ENCODE results near the gene MRGPRD.

Gene MRGPRD

DNA sequence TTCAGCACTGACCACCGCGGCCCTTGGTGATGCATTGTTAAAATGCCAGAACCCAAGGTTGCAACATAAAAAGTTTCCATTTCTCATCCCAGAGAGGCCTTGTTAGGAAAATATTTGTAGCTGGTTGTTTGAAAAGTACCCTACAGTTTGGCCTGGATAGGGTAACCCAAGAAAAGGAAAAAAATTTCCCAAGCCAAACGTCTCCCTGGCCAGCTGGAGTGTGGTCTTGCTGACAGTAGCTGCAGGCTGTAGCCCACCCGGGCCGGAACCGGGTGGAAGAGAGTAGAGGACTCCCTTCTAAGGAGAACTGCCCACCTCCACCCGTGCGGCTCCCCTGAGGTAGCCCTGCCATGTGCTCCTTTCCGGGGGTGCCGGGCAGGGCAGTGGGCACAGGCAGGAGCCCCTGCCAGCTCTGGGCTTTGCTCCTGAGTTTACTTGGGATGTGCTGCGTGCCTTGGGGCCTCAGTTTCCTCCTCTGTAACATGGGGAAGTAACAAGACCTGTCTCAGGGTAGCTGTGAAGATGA is 38.6 kb downstream of the MRGPRD start:
- DNase-seq = no peak

DNA sequence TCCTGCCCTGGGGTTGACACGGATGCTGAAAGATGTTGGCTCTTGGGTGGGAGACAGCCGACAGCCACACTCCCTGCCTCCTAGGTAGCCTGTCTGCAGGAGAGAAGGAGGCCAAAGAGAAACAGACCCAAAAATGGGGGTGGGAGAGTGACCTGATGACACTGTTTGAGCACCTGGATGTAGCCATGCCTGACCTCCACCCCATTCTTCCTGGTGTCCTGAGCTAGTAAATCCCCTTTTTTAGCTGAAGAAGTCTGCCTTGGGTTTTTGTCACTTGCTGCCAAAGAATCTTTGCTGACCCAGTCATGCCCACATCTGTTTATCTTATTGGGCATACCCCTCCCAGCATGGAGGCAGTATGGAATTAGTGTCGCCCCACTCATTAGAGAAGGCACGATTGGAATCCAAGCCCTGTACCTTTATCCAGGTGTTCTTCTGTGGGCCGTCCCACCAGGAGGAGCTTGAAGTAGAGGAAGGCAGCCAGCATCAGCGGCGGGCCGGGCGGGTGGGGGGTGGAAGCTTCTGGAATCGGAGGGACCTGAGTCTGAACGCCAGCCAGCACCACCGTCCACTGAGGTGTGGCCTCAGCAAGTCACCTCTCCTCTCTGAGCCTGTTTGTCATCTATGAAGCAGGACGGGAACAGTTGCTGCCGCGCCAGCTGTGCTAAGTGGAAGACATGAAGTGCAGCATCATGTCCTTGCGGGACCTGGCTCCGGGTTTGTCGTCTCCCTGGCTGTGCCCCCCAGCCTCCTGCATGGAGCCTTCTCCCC is 39.3 kb downstream of the MRGPRD start:
- DNase-seq = no peak

DNA sequence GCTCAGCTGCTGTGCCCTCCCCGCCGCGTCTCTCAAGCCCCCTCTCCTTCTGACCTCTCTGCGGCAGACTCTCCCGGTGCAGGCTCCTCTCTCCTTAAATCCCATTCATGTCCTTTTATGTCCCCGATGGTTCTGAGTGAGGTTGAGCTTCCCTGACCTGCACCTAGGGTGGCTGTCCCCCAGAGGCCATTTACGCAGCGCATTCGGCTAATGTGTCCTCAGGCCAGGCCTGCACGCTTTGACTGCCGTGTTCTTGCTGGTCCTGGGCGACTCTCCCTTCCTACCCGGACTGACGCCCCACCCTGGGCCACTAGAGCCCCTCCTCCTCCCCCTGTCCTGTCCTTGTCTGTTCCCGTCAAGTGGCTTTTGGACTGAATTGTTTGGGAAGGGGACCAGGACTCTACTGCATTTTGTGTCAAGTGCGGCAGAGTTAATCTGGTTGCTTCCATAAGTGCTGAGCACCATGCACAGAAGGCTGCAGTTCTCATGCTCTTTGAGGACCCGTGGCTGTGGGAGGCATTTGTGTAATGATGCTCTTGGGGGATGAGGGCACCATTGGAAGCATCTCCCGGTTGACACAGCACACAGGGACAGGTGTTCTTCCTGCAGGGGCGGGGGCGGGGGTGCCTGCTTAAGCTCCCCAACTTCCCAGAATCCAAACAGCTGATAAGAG is 40.0 kb downstream of the MRGPRD start:
- DNase-seq = no peak

DNA sequence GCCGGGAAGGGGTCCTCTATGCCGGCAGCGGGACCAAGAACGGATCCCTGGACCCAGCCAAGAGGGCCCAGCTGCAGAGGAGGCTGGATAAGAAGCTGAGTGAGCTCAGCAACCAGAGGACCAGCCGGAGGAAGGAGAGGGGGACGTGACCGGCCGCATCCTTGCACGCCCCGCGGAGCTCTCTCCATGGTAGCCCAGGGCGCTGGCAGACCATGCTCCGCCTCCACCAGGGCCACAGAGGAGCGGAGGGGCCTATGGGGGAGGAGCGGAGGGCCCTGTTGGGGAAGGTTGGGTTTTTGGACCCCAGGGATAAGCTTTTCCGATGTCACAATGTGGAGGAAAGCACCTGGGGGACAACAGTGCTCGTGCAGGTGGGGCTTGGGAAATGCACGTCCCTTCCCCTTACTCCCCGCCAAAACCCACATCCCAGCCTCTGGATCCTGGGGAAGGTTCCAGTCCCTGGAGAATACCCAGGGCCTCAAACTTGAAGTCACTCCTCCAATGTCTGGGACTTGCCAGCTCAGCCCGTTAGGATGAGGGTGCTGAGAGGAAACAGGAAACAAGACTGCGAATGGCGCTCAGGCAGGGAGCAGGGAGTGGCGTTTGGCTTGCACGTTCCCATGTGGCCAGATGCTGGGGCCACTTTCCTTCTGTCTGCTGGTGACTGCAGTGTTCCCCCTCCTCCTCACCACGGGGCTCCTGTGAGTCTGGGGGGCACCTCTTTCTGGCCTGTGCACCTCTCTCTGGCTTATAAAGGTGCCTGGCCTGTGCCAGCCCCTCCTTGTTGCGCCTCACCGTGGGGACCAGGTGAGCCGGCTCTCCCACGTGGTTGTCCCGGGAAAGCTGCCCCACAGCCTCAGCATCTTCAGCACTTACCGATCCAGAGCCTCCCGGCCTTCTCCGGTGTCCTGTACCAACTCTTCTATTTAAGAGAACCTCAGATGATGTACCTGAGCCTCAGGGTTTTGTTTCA is 40.9 kb downstream of the MRGPRD start:
- DNase-seq = no peak

DNA sequence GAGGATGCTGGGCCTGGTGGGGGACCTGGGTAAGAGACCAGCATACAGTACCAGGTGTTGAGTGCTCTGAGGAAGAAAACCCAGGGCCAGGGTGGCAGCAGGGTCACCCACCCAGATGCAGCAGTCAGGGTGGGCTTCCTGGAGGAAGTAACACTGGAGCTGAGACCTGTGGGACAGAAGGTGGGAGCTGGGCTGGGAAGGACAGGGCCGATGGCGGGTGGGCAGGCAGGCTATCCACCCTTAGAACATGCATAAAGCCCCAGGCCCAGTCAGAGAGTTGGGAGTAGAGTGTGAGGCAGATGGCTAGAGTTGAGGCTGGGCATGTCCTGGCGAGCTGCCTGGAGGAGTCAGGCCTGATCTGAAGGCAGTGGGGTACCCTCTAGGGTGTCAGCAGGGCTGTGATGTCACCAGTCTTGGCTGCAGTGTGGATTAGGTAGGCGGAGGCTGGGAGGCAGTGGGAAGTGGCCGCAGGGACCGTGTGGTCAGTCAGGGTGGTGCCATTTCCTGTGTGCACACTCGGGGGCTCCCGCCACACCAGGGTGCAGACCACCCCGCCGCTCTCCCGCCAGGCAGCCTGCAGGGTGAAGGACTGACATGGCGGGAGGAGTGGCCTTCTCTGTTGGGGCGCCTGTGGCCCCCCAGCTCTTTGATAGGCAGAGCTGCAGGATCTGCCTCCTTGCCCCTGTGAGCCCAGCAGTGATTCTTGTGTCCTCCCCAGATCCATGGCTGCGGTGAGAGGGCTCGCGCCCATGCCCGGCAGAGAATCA is 41.8 kb downstream of the MRGPRD start:
- no peak for DNase-seq

DNA sequence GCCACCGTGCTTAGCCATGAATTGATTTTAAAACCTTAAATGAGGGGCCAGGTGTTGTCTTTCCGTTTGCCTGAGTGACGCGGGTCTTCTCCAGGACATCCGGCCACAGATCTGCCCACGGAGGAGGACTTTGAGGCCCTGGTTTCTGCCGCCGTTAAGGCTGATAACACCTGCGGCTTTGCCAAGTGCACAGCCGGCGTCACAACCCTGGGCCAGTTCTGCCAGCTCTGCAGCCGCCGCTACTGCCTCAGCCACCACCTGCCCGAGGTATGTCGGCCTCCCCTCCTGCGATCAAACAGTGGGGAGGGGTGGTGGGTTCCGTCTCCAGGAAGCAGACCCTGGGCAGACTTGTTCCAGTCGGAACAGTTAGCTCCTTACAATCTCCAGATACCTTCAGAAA is 42.7 kb downstream of the MRGPRD start:
- no peak for DNase-seq

DNA sequence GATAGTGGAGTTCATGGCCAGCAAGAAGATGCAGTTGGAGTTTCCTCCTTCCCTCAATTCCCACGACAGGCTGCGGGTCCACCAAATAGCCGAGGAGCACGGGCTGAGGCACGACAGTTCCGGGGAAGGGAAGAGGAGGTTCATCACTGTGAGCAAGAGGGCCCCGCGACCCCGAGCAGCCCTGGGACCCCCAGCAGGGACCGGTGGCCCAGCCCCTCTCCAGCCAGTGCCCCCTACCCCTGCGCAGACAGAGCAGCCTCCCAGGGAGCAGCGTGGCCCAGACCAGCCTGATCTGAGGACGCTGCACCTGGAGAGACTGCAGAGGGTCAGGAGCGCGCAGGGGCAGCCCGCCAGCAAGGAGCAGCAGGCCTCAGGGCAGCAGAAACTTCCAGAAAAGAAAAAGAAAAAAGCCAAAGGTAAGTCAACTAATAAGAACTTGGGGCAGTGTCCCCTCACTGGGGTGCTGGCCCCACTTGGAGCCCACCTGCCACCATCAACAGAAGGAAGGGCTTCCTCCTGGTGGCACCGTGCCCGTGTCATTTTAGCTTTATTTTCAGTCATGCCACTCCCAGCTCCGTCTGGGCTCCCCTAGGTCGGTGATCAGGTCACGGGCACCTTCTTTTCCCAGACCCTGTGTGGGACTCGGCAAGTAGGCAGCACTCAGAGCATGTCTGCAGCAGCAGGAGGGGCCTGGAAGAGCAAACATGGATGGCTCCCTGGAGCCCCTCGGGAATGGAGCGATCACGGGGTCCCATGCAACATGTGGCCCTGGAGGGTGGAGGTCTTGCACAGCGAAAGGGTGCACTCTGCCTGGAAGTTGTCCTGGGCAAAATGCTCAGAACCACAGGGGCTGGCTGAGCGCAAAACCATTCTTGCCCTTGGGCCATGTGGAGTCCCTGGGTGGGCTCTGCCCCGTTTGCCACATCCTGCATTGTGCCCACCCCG is 43.8 kb downstream of the MRGPRD start:
- no peak for DNase-seq

DNA sequence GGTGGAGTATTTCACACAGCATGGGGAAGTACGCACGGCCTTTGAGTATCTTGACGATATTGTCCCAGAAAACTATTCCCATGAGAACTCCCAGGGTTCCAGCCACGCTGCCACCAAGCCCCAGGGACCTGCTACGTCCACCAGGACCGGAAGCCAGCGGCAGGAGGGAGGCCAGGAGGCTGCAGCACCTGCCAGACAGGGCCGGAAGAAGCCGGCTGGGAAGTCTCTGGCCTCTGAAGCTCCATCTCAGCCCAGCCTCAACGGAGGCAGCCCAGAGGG is 44.5 kb downstream of the MRGPRD start:
- no peak for DNase-seq

DNA sequence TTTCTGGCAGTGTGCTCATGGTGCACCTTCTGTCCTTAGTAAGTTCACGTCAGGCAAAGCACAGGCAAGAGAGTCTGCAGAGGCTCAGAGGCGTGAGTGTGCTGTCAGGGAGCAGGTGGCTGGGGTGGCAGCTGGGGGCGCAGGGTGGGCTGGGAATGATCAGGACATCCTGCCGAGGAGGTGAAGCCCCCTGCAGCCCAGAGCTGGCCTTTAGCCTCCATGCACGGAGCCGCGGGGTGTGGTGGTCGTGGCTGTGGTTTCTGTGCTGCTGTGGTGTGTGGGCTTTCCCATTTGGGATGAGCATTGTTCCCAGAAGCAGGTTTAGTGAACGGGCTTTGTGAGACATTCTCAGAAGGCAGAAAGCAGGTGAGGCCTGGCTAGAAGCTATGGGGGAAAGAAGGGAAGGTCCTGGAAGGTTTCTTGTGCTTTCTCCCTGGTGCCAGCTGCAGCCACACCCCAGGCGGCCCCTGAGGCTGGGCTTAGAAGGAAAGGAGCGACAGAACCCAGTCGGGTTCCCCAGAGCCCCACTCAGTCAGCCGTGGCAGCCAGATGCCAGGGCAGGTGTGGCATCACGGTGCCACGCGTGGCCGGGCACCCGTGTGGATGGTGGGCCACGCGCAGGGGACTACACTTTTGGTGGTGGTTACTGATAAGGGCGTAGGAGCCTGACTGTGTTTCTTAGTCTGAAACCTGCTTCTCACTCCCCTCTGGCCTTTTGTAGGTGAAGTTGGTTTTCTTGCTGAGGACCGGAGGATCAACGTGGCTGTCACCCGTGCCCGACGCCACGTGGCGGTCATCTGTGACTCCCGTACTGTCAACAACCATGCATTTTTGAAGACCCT is 45.0 kb downstream of the MRGPRD start:
- no peak for DNase-seq

DNA sequence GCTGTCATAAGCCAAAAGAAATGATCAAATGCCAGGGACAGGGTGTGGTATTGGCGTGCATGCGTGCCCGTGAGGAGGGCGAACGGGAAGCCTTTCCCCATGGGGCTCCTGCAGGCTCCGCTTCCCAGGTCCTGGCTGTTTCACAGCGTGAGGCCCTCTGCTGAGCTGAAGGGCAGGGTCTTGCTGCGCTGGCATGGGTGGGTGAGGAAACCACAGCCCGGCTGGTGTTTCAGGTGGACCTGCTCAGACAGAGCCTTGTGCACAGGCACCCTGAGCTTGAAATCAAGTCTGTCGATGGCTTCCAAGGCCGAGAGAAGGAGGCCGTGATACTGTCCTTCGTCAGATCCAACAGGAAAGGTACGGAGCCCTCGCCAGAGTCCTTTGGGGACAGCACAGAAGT is 45.7 kb downstream of the MRGPRD start:
- no peak for DNase-seq

DNA sequence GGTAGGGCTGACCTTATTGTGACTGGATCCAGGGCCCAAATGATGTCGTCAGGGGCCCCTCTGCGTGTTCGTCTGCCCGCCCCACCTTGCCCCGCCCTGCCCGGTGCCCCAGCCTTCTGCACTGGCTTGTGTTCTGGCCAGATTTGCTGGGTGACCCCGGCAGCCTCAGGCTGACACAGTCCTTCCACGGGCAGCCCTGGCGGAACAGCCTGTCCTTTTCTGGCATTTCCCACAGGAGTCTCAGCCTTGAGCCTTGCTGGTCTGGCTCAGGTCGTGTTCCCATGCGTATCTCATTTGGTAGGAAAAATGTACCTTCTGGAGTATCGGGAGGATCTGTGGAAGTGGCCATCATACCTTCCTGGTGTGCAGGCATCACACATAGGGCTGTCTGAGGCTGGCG is 46.1 kb downstream of the MRGPRD start:
- DNase-seq = no peak

DNA sequence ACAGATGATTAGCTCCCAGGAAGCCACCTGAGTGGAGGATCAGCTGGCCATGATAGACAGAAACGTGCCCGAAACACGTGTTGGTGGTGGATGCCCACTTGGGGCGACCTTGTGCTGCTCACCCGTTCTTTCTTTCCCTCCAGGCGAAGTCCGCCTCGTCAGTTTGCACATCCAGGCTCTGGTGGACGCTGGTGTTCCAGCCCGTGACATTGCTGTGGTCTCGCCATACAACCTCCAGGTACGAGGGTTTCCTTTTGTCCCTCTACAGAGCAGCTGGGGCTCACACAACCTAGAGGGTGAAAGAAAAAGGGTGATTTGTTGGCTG is 46.5 kb downstream of the MRGPRD start:
- DNase-seq = no peak

DNA sequence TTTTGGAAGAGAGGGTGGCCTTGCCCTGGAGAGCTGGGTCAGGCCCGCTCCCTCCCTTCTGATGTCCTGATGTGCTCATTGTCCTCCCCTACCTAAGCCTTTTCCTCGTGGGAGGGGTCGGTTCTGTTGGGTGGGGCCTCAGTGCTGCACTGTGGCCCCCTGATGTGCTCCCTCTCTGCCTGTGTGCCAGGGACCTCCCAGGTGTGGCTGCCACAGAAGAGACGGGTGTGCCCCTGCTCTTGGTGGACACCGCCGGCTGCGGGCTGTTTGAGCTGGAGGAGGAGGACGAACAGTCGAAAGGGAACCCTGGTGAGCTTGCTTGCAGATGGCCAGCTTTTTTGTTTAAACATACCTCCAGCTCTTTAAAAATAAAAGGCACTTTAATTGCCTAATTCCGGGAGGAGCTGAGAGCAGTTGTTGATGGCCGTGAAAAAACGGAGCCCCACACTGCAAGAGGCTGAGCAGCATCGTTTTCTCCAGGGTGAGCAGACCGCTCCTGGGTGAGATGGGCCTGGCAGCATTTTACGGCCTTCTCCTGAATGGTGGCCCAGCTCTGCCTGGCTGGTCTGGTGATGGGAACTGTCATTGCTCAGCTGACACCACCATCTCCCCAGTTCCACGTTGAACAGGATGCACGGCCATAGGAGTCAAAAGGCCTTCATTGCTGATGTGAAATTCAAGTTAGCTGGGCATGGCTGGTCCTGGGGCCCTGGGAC is 47.0 kb downstream of the MRGPRD start:
- DNase-seq = no peak

DNA sequence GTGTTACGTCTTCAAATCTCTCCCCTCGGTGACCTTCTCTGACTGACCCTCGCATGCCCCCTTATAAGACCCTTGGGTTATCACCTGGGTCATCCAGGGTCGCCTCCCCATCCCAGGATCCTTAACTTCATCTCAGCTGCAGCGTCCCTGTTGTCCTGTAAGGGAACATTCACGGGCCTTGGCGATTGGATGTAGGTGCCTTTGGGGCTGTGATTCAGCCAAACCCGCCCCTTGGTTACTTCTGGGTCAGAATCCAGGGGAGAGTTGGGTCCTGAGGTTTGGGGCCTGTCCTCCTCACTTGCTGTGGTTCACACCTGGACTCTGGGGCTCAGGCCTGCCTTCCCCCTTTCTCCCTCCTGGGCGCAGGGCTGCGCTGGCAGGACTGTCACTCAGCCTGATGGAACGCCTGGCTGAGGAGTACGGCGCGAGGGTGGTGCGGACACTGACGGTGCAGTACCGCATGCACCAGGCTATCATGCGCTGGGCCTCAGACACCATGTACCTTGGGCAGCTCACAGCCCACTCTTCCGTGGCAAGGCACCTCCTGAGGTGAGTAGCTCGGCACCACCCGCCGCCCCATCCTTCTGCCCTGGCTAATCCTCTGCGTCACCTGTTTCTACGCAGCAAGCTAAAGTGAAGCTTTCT is 47.7 kb downstream of the MRGPRD start:
- DNase-seq = no peak

DNA sequence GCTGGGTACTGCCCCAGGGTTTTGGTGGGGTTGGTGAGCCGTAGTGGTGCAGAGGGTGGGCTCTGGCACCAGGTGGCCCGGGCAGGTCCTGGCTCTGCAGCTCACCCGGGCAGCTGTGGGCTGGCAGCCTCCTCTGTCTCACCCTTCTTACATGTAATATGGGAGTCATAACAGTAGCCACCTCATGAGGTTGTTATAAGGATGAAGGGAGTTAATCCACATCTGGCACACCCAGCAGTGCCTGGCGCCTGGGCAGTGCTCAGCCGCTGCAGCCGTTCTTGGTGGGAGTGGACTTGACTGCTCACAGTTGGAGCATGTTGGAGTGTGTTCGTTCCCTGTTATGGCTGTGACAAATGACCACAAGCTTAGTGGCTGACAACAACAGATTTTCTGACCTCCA is 48.4 kb downstream of the MRGPRD start:
- no peak for DNase-seq

DNA sequence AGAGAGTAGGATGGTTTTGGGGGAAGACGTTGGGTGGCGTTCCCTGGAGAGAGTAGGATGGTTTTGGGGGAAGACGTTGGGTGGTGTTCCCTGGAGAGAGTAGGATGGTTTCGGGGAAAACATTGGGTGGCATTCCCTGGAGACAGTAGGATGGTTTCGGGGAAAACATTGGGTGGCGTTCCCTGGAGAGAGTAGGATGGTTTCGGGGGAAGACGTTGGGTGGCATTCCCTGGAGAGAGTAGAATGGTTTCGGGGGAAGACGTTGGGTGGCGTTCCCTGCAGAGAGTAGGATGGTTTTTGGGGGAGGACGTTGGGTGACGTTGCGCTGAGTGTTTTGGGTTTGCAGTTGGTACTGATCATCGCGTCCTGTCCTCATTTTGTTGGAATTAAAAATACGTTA is 48.9 kb downstream of the MRGPRD start:
- DNase-seq = no peak

DNA sequence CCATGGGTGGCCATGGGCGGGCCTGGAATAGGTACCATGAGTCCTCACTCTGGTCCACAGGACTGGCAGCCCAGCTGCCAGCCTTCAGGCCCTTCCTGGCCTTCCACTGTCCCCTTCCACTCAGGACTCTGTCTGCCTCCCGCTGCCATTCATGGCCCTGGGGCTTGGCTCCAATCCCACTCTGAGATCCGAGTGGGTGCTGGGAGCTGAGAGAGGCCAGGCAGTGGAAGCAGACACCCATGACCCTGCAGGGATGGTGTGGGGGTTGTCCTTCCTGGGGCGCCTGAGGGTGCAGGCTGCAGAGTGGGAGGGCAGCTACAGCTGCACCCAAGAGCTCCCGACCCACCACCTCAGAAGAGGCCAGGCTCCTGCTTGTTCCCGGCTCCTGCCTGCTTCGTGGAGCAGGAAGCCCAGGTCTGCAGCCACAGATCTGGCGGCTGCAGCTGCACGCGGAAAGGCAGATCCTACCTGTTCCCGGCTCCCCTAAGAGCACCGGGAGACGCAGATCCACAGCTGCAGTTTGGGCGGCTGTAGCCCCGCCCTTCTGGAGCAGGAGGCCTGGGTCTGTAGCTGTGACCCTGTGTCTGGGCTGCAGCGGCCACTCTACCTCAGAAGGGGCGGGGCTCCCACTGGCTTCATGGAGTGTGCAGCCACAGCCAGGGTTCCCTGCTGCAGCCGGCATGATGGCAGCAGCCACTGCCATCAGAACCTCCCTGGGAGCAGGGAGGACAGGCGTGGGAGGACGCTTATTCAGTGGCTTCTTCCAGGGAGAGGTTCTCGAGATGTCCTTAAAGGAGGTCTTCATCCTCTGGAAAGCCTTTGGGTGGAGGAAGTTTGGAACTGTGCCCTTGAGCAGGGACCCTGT is 49.6 kb downstream of the MRGPRD start:
- no peak for DNase-seq

All from T-helper 9 cell (primary cell).